Neural crest cell (in vitro differentiated cells): ENCODE measurements around the gene HECW1. TPM values are rescaled to one million over a fixed set of nuclear protein-coding genes. Genes with fewer than 3 reads are reported as not detected.

Experiments
- DNase-seq: peaks from one replicate; pipeline ENCODE4 v3.0.0; 2021; ENCODE audit warnings: low read depth, mixed read lengths, low spot score
- H3K27ac Mint-ChIP-seq: one replicate; pipeline ENCODE4 v1.8.0; 2021; ENCODE audit warnings: mild to moderate bottlenecking, mixed read lengths; ENCODE audit not compliant: unreplicated experiment
- H3K27me3 Mint-ChIP-seq: 2 replicates; pipeline ENCODE4 v1.8.0; 2021; ENCODE audit warnings: low read depth, mild to moderate bottlenecking, mixed read lengths
- H3K36me3 Mint-ChIP-seq: 2 replicates; pipeline ENCODE4 v1.8.0; 2021; ENCODE audit warnings: low read depth, mild to moderate bottlenecking, mixed read lengths
- H3K4me1 Mint-ChIP-seq: 2 replicates; pipeline ENCODE4 v1.8.0; 2021; ENCODE audit warnings: mixed read lengths
- H3K4me3 Mint-ChIP-seq: one replicate; pipeline ENCODE4 v1.8.0; 2021; ENCODE audit warnings: mild to moderate bottlenecking, mixed read lengths
- H3K9me3 Mint-ChIP-seq: 2 replicates; pipeline ENCODE4 v1.8.0; 2021; ENCODE audit warnings: mixed read lengths
- CTCF ChIP-seq: fragments of 200-600 bp; sonication (generic); conservative IDR thresholded peaks from 2 replicates; pipeline ENCODE4 v1.5.0; 2021; ENCODE audit warnings: antibody characterized with exemption, mild to moderate bottlenecking
- total RNA-seq: library from RNA; stranded (reverse); gene quantifications from 2 replicates; pipeline ENCODE4 v1.2.1, GENCODE V29; 2021

HECW1 gene
- total RNA-seq, 1 donor from 2014 or later, result 3.6 TPM

- no peak for DNase-seq
- H3K4me1 Mint-ChIP-seq, result peaks cover 5% of the 10 kb centered on the region
- H3K27me3 Mint-ChIP-seq, result no peaks in the 10 kb centered on the region
- no peak overlapping the region for H3K4me3 Mint-ChIP-seq
- H3K36me3 Mint-ChIP-seq, result no peaks in the 10 kb centered on the region
- no peak for TF ChIP-seq CTCF
- no peak overlapping the region for H3K27ac Mint-ChIP-seq
- no peaks in the 10 kb centered on the region for H3K9me3 Mint-ChIP-seq
These were observed 130.3 kb downstream of the HECW1 start for GRCh38 chr7:43242628-43243255.

- no peak for TF ChIP-seq CTCF
- Mint-ChIP-seq H3K4me3 (no peak overlapping the region), H3K4me1 (peaks cover 5% of the 10 kb centered on the region), H3K36me3 (no peaks in the 10 kb centered on the region), H3K27me3 (no peaks in the 10 kb centered on the region), H3K9me3 (no peaks in the 10 kb centered on the region), H3K27ac (no peak overlapping the region)
- DNase-seq, result no peak
These were observed 131.8 kb downstream of the HECW1 start for GRCh38 chr7:43244232-43244631.

- no peak for TF ChIP-seq CTCF
- Mint-ChIP-seq H3K4me1 (peaks cover 5% of the 10 kb centered on the region), H3K9me3 (no peaks in the 10 kb centered on the region), H3K36me3 (no peaks in the 10 kb centered on the region), H3K27me3 (no peaks in the 10 kb centered on the region), H3K27ac (no peak overlapping the region), H3K4me3 (no peak overlapping the region)
- DNase-seq, result no peak
These were observed 132.3 kb downstream of the HECW1 start for GRCh38 chr7:43244784-43245183.

- H3K9me3 Mint-ChIP-seq, result no peaks in the 10 kb centered on the region
- H3K36me3 Mint-ChIP-seq, result no peaks in the 10 kb centered on the region
- H3K27ac Mint-ChIP-seq, result no peak overlapping the region
- no peak overlapping the region for H3K4me3 Mint-ChIP-seq
- TF ChIP-seq CTCF, result no peak
- H3K4me1 Mint-ChIP-seq, result peaks cover 5% of the 10 kb centered on the region
- H3K27me3 Mint-ChIP-seq, result no peaks in the 10 kb centered on the region
- no peak for DNase-seq
These were observed 135.3 kb downstream of the HECW1 start for GRCh38 chr7:43247757-43248156.

- no peaks in the 10 kb centered on the region for H3K9me3 Mint-ChIP-seq
- H3K27ac Mint-ChIP-seq, result no peak overlapping the region
- H3K4me1 Mint-ChIP-seq, result peaks cover 5% of the 10 kb centered on the region
- H3K27me3 Mint-ChIP-seq, result no peaks in the 10 kb centered on the region
- H3K36me3 Mint-ChIP-seq, result no peaks in the 10 kb centered on the region
- DNase-seq, result no peak
- no peak overlapping the region for H3K4me3 Mint-ChIP-seq
- no peak for TF ChIP-seq CTCF
These were observed 136.1 kb downstream of the HECW1 start for GRCh38 chr7:43248553-43248952.
